Sciatic nerve (tissue), 2 donors: Measurements from ENCODE around the gene QKI. TPM values are rescaled to one million over a fixed set of nuclear protein-coding genes. Genes with fewer than 3 reads are reported as not detected.

Experiments used
- ATAC-seq: fragments of 200-7000 bp; cut with Tn5 transposase; one replicate; pipeline ENCODE4 v1.9.1; 2020; ENCODE audit warnings: mild to moderate bottlenecking, moderate library complexity
- DNase-seq: peaks from one replicate; pipeline ENCODE4 v3.0.0-alpha.2; 2020; ENCODE audit warnings: low spot score
- intact Hi-C: fragments of 100-400 bp; cut with DNase I; formaldehyde crosslinking; loops from one replicate; pipeline ENCODE4 v1.14.2; 2022
- total RNA-seq: library from RNA; stranded (reverse); fragmentation: NEBNext Ultra II Directional; extraction: Animal tissue kit (Norgen Biotek cat#: 25700); gene quantifications from one replicate; pipeline ENCODE4 v1.2.1, GENCODE V29; 2021
- donor health status: DM: no; HTN: no; CAD: no.
- donor health status: DM: no; HTN: no; CAD: no.

QKI gene
- total RNA-seq, 1 donor from 2014 or later = 755 TPM

- intact Hi-C loops = no loop called here
- ATAC-seq (no peak), DNase-seq (no peak)
These were observed 85.6 kb downstream of the QKI start for GRCh38 chr6:163500105-163500504.

GRCh38 chr6:163501026-163501425, 86.5 kb downstream of the QKI start:
- DNase-seq (no peak), ATAC-seq (peak; percentile 45)
- intact Hi-C loops = no loop called here

GRCh38 chr6:163501439-163501838, 86.9 kb downstream of the QKI start:
- intact Hi-C loops = no loop called here
- DNase-seq (no peak), ATAC-seq (no peak)

GRCh38 chr6:163504984-163505640, 90.6 kb downstream of the QKI start:
- intact Hi-C loops = no loop called here
- ATAC-seq (no peak), DNase-seq (no peak)

- DNase-seq = no peak
- intact Hi-C loops = no loop called here
- no peak for ATAC-seq
These were observed 93.4 kb downstream of the QKI start for GRCh38 chr6:163507965-163508364.

- intact Hi-C loops = no loop called here
- ATAC-seq (no peak), DNase-seq (no peak)
These were observed 98.5 kb downstream of the QKI start for GRCh38 chr6:163513003-163513402.

- intact Hi-C loops = no loop called here
- no peak for ATAC-seq
- DNase-seq = no peak
These were observed 99.2 kb downstream of the QKI start for GRCh38 chr6:163513570-163514166.

- no peak for DNase-seq
- ATAC-seq = no peak
- intact Hi-C loops = no loop called here
These were observed 102.4 kb downstream of the QKI start for GRCh38 chr6:163516908-163517307.

- ATAC-seq (no peak), DNase-seq (no peak)
- intact Hi-C loops = no loop called here
These were observed 106.4 kb downstream of the QKI start for GRCh38 chr6:163520956-163521355.

GRCh38 chr6:163522033-163522432, 107.5 kb downstream of the QKI start:
- DNase-seq (no peak), ATAC-seq (no peak)
- intact Hi-C loops = no loop called here

GRCh38 chr6:163525926-163526325, 111.4 kb downstream of the QKI start:
- peak; percentile 33 for ATAC-seq

GRCh38 chr6:163526346-163526745, 111.8 kb downstream of the QKI start:
- ATAC-seq (no peak), DNase-seq (no peak)
- intact Hi-C loops = no loop called here

More at GRCh38 chr6:163525926-163526325, 111.4 kb downstream of the QKI start:
- no peak for DNase-seq
- intact Hi-C loops = no loop called here

- ATAC-seq = no peak
- intact Hi-C loops = no loop called here
- DNase-seq = no peak
These were observed 112.8 kb downstream of the QKI start for GRCh38 chr6:163527291-163527690.

GRCh38 chr6:163529605-163530004, 115.1 kb downstream of the QKI start:
- ATAC-seq (peak; percentile 35), DNase-seq (no peak)
- intact Hi-C loops = no loop called here

- ATAC-seq (no peak), DNase-seq (no peak)
- intact Hi-C loops = no loop called here
These were observed 115.9 kb downstream of the QKI start for GRCh38 chr6:163530406-163530805.

GRCh38 chr6:163531122-163531521, 116.6 kb downstream of the QKI start:
- ATAC-seq = peak; percentile 26
- no peak for DNase-seq
- intact Hi-C loops = no loop called here

GRCh38 chr6:163532526-163533078, 118.1 kb downstream of the QKI start:
- ATAC-seq = no peak
- DNase-seq = no peak
- intact Hi-C loops = no loop called here

- DNase-seq (no peak), ATAC-seq (peak; percentile 64)
- intact Hi-C loops = no loop called here
These were observed 118.9 kb downstream of the QKI start for GRCh38 chr6:163533443-163533842.

- no peak for ATAC-seq
These were observed 122.3 kb downstream of the QKI start for GRCh38 chr6:163536770-163537169.

GRCh38 chr6:163538331-163538730, 123.8 kb downstream of the QKI start:
- ATAC-seq (no peak), DNase-seq (no peak)
- intact Hi-C loops = no loop called here

More at GRCh38 chr6:163536770-163537169, 122.3 kb downstream of the QKI start:
- DNase-seq = no peak
- intact Hi-C loops = no loop called here
